Measurements from ENCODE around the gene PITPNM2. TPM values are rescaled to one million over a fixed set of nuclear protein-coding genes. Genes with fewer than 3 reads are reported as not detected.

PITPNM2 gene
- polyA plus RNA-seq, 1 donor (not counting 4 experiments of a cell fraction or from before 2014, with no cell fraction given) = 1.4 TPM

- no peak overlapping the region for H3K27ac ChIP-seq (ENCODE audit: control insufficient read depth, insufficient read depth, low read length)
Measured at GRCh38 chr12:123139926-123140675, 10.8 kb downstream of the PITPNM2 start.

GRCh38 chr12:123135688-123136087 is 15.2 kb downstream of the PITPNM2 start:
- FAIRE-seq = no peak

More at GRCh38 chr12:123139926-123140675, 10.8 kb downstream of the PITPNM2 start:
- no peak overlapping the region for H3K4me3 ChIP-seq (ENCODE audit: control insufficient read depth in 2 of 3, extremely low read depth in 1 of 3, insufficient read depth in 2 of 3, low read depth in 1 of 3, low read length in 3 of 3)
- no peak overlapping the region for H2AFZ ChIP-seq (ENCODE audit: control insufficient read depth, low read length)
- FAIRE-seq (no peak), DNase-seq (ENCODE audit: low read depth, low spot score) (peak; percentile 35)
- no peaks in the 10 kb centered on the region for H3K9me3 ChIP-seq (ENCODE audit: control insufficient read depth, low read depth, low read length)
- no peaks in the 10 kb centered on the region for H3K9me1 ChIP-seq (ENCODE audit: control insufficient read depth, extremely low read depth, insufficient read depth, low read length)
- peaks cover 13% of the 10 kb centered on the region for H3K79me2 ChIP-seq (ENCODE audit: control insufficient read depth, insufficient read depth, low read length)
- no peaks in the 10 kb centered on the region for H4K20me1 ChIP-seq (ENCODE audit: control insufficient read depth, extremely low read depth, insufficient read depth, low read length)
- H3K4me1 ChIP-seq (ENCODE audit: control insufficient read depth, extremely low read depth, insufficient read depth, low read length) = peaks cover 29% of the 10 kb centered on the region
- no peaks in the 10 kb centered on the region for H3K36me3 ChIP-seq (ENCODE audit: control insufficient read depth in 2 of 2, extremely low read depth in 1 of 2, insufficient read depth in 2 of 2, low read length in 2 of 2)
- H3K9ac ChIP-seq (ENCODE audit: control insufficient read depth, extremely low read depth, insufficient read depth, low read length) = no peak overlapping the region
- H3K4me2 ChIP-seq (ENCODE audit: control insufficient read depth, extremely low read depth, insufficient read depth, low read depth, low read length) = peak overlapping the region; percentile 30
- no peaks in the 10 kb centered on the region for H3K27me3 ChIP-seq (ENCODE audit: control insufficient read depth, extremely low read depth, insufficient read depth, low read length)
- dilution Hi-C loops (cut with MboI; ENCODE audit: extremely low pct_ligation_motif_present, low sequenced_read_pairs) = no loop called here
- TF ChIP-seq EZH2 (IDR thresholded peaks at IDR 0.05; ENCODE audit: low read length) (no peak), CTCF (optimal IDR thresholded peaks at IDR 0.05 in 1 of 3, IDR thresholded peaks at IDR 0.05 in 1 of 3, conservative IDR thresholded peaks at IDR 0.05 in 1 of 3; ENCODE audit: extremely low read depth in 1 of 3, insufficient read depth in 2 of 3, low read length in 3 of 3) (no peak)

More at GRCh38 chr12:123135688-123136087, 15.2 kb downstream of the PITPNM2 start:
- DNase-seq (ENCODE audit: low read depth, low spot score) = no peak
- Histone ChIP-seq H3K9me1 (ENCODE audit: control insufficient read depth, extremely low read depth, insufficient read depth, low read length) (no peaks in the 10 kb centered on the region), H3K79me2 (ENCODE audit: control insufficient read depth, insufficient read depth, low read length) (peaks cover 7% of the 10 kb centered on the region), H3K4me2 (ENCODE audit: control insufficient read depth, extremely low read depth, insufficient read depth, low read depth, low read length) (no peak overlapping the region), H2AFZ (ENCODE audit: control insufficient read depth, low read length) (no peak overlapping the region), H4K20me1 (ENCODE audit: control insufficient read depth, extremely low read depth, insufficient read depth, low read length) (no peaks in the 10 kb centered on the region), H3K4me1 (ENCODE audit: control insufficient read depth, extremely low read depth, insufficient read depth, low read length) (peaks cover 55% of the 10 kb centered on the region), H3K36me3 (ENCODE audit: control insufficient read depth in 2 of 2, extremely low read depth in 1 of 2, insufficient read depth in 2 of 2, low read length in 2 of 2) (no peaks in the 10 kb centered on the region), H3K9me3 (ENCODE audit: control insufficient read depth, low read depth, low read length) (no peaks in the 10 kb centered on the region), H3K9ac (ENCODE audit: control insufficient read depth, extremely low read depth, insufficient read depth, low read length) (no peak overlapping the region), H3K27ac (ENCODE audit: control insufficient read depth, insufficient read depth, low read length) (no peak overlapping the region), H3K4me3 (ENCODE audit: control insufficient read depth in 2 of 3, extremely low read depth in 1 of 3, insufficient read depth in 2 of 3, low read depth in 1 of 3, low read length in 3 of 3) (no peak overlapping the region), H3K27me3 (ENCODE audit: control insufficient read depth, extremely low read depth, insufficient read depth, low read length) (no peaks in the 10 kb centered on the region)
- TF ChIP-seq EZH2 (IDR thresholded peaks at IDR 0.05; ENCODE audit: low read length) (no peak), CTCF (optimal IDR thresholded peaks at IDR 0.05 in 1 of 3, IDR thresholded peaks at IDR 0.05 in 1 of 3, conservative IDR thresholded peaks at IDR 0.05 in 1 of 3; ENCODE audit: extremely low read depth in 1 of 3, insufficient read depth in 2 of 3, low read length in 3 of 3) (no peak)
- dilution Hi-C loops (cut with MboI; ENCODE audit: extremely low pct_ligation_motif_present, low sequenced_read_pairs) = no loop called here
